Amniotic epithelial cell (primary cell): ENCODE results near the gene LRMDA.
A peak's percentile ranks its signal among the peaks of the same experiment; 100 is the strongest.

Experiments used
- DNase-seq: peaks from one replicate; pipeline ENCODE4 v3.0.0-alpha.2; 2010; ENCODE audit warnings: low read depth

Gene LRMDA

GRCh38 chr10:76444034-76444800 lies 1012.8 kb downstream of the LRMDA start:
- DNase-seq, result peak; percentile 93

GRCh38 chr10:76447578-76447977 lies 1016.2 kb downstream of the LRMDA start:
- no peak for DNase-seq

- no peak for DNase-seq
Measured at GRCh38 chr10:76451911-76452310, 1020.5 kb downstream of the LRMDA start.

- DNase-seq, result peak; percentile 50
Measured at GRCh38 chr10:76453332-76453731, 1021.9 kb downstream of the LRMDA start.

GRCh38 chr10:76453997-76454396 lies 1022.6 kb downstream of the LRMDA start:
- peak; percentile 61 for DNase-seq

- DNase-seq, result no peak
Measured at GRCh38 chr10:76454506-76455140, 1023.2 kb downstream of the LRMDA start.

- peak; percentile 22 for DNase-seq
Measured at GRCh38 chr10:76456197-76456596, 1024.8 kb downstream of the LRMDA start.

GRCh38 chr10:76459016-76459730 lies 1027.7 kb downstream of the LRMDA start:
- DNase-seq, result no peak

- DNase-seq, result no peak
Measured at GRCh38 chr10:76461024-76461423, 1029.6 kb downstream of the LRMDA start.

- DNase-seq, result no peak
Measured at GRCh38 chr10:76463111-76463510, 1031.7 kb downstream of the LRMDA start.

GRCh38 chr10:76466836-76467503 lies 1035.5 kb downstream of the LRMDA start:
- peak; percentile 78 for DNase-seq

- DNase-seq, result peak; percentile 37
Measured at GRCh38 chr10:76469675-76470074, 1038.3 kb downstream of the LRMDA start.

GRCh38 chr10:76479103-76479790 lies 1047.8 kb downstream of the LRMDA start:
- no peak for DNase-seq

- DNase-seq, result no peak
Measured at GRCh38 chr10:76481178-76481577, 1049.8 kb downstream of the LRMDA start.

- no peak for DNase-seq
Measured at GRCh38 chr10:76487582-76487981, 1056.2 kb downstream of the LRMDA start.

GRCh38 chr10:76488602-76489001 lies 1057.2 kb downstream of the LRMDA start:
- no peak for DNase-seq

- peak; percentile 43 for DNase-seq
Measured at GRCh38 chr10:76491216-76491615, 1059.8 kb downstream of the LRMDA start.

- peak; percentile 99 for DNase-seq
Measured at GRCh38 chr10:76492026-76492425, 1060.6 kb downstream of the LRMDA start.

- DNase-seq, result no peak
Measured at GRCh38 chr10:76492678-76493472, 1061.5 kb downstream of the LRMDA start.

GRCh38 chr10:76497666-76498065 lies 1066.2 kb downstream of the LRMDA start:
- DNase-seq, result no peak

GRCh38 chr10:76504823-76505222 lies 1073.4 kb downstream of the LRMDA start:
- no peak for DNase-seq
